Non-pigmented ciliary epithelial cell (primary cell): ENCODE measurements around the gene ST3GAL5.
A peak's percentile ranks its signal among the peaks of the same experiment; 100 is the strongest.
"Not testable (repeated sequence)": the region's sequence is repeated elsewhere in the genome, so short reads cannot be mapped to it uniquely, and the experiment has no call there.

ENCODE experiments used
- DNase-seq: peaks from one replicate; pipeline ENCODE4 v3.0.0-alpha.2; 2010; ENCODE audit warnings: low read depth

The ST3GAL5 gene

DNA sequence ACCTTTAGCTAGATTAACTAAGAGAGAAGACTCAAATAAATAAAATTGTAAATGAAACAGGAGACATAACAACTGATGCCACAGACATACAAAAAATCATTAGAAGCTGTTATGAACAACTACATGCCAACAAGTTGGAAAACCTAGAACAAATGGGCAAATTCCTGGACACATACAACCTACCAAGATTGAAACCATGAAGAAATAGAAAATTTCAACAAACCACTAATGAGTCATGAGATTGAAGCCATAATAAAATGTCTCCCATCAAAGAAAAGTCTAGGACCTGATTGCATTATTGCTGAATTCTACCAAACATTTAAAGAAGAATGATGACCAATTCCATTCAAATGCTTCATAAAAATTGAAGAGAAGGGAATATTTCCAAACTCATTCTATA lies 54.3 kb downstream of the ST3GAL5 start:
- no peak for DNase-seq

DNA sequence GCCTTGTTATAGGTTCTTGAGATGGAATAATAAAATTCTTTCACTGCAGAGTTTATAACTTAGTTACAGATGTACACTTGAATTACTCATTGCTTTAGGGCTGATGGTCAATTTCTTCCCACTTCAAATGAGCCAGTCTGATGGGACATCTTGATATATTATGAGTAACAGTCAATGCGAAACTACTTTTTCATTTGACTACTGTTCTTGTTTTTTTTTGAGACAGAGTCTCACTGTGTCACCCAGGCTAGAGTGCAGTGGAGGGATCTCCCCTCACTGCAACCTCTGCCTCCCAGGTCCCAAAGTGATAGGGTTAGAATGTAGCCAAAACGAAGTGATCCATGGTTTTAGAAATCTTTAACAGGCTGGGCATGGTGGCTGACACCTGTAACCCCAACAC lies 57.1 kb downstream of the ST3GAL5 start:
- no peak for DNase-seq

DNA sequence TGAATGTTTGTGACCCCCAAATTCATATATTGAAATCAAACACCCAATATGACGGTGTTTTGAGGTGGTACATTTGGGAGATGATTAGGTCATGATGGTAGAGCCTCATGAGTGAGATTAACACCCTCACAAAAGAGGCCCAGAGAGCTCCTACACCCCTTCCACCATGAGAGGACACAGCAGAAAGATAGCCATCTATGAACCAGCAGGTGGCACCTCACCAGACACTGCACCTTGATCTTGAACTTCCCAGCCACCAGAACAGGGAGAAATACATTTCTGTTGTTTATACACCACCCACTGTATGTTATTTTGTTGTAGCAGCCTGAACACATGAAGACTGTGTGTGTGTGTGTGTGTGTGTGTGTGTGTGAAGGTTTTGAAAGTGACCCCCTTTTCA lies 58.1 kb downstream of the ST3GAL5 start:
- DNase-seq = no peak

DNA sequence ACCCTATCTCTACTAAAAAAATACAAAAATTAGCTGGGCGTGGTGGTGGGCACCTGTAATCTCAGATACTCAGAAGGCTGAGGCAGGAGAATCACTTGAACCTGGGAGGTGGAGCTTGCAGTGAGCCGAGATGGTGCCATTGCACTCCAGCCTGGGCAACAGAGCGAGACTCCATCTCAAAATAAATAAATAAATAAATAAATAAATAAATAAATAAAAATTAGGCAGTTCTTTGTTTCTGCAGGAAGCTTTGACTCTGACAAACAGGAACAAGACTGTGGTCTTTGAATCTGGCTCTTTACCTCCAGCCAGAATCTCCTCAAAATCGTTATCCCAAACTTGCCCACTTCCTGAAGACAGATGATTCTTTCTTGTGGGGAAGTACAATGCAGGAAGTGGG lies 59.4 kb downstream of the ST3GAL5 start:
- DNase-seq = not testable (repeated sequence)

DNA sequence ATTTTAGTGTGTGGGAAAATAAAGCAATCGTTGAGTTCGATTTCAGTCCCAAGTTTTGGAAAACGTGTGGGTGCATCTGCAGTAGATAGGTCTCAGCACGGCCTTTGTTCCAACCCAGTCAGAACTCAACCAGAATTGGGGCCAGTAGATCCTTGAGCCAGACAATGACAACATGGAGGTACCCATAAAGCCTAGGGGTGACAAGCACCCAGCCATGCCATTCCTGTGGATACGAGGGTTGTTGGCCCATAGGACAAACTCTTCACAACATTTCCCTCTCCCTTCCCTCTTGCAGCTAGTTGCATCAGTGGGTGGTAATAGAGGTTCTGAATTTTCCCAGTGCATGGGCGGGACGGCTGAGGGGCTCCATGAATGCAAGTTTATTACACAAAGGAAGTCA lies 60.1 kb downstream of the ST3GAL5 start:
- no peak for DNase-seq

DNA sequence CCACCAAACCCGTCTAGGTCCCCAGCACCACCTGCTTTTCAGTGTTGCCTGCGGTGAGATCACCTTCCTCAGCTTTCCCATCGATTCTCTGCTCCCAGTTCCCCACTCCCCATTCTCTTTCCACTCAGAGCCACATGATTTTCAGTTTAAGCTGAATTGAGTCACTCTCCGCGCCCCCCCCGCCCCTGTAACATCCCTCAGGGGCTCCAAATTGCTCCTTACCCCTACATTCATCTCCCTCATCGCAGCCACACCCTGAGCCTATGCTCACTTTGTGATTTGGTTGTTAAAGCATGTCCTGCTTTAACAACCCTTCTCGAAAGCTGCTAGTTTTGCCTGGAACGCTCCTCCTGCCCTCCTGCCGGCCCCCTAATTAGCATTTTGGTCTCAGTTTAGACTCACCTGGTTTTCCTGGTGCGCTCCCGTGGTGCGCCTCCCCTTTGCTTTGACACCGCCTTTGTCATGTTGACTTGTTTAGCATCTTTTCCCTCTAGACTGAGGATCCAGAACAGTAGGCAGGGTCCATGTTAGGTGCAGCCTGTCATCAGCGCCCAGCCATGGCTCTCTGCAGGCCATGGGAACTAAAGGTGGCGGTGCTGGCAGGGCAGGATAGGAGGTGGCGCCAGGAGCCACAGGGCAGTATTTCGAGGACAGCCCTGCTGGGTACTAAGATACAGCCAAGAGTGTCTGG lies 60.8 kb downstream of the ST3GAL5 start:
- DNase-seq = no peak

DNA sequence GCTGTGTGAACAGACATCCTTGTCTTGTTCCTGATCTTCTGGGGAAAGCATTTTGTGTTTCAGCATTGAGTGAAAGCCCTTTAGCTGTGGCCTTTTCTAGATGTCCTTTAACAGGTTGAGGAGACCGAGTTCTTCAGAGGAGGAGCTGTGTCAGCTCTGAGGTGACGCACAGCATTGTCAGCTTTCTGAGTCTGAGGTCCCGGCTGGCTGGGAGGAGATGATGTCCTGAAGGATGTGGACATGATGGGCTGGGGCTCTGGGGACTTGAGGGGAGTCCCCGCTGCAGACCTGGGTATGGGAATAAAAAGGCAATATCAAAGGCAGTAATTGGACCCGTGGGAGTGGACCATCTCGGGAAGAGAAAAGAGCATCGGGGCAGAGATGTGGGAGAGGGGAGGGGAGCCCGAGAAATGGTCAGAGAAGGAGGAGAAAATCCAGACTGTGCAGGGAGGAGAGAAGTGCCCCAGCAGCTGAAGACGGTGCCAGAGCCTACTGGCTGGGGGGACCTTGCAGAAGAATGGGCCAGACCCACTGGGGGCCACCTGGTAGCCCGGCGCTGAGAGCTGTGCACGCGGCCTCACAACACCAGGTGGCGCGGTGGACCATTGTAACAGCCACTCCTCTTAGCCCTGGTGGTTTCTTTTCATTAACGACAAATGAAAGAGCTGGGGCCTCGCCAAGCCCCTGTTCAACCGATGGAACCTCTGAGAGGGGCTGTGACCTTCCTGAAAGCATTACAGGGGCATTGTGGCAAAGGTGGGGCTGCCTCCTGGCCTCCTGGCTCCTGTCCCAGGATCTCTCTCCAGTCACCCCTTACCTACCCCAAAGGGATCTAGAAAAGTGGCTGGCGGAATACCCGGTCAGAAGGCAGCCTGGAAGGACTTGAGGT lies 61.6 kb downstream of the ST3GAL5 start:
- DNase-seq = no peak

DNA sequence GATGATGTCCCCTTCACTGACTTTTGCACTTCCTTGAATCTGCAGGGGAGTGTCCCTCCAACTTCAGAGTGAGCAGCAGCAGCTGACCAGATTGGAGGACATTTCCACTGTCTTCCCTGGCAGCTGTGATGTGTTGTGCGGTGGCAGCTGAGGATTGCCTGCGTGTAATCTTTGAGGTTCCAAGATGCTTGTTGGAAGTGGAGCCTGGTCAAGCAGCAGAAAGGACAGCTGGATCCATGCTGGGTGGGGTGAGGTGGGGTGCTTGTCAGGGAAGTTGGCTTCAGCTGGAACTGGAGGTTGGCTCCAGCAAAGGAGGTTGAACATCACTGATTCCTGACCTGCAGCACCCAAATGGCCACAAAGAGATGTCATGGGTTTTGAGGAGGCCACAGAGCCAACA lies 64.8 kb downstream of the ST3GAL5 start:
- no peak for DNase-seq

DNA sequence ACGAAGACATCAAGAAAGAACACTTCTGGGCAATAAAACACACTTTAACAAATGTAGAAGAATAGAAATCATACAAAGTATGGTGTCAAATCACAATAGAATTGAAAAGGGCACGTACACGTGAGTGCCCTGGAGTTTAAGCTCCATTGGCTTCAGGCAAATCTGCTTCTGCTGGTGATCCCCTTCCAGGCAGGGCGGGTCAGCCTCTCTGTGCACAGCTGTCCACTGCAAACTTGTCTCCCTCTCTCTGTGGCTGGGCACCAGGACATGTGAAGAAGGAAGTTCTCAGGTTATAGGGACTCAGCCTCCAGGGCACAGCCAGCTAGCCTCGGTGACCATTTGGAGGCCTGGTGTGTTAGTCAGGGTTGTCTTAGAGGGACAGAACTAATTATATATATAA lies 66.0 kb downstream of the ST3GAL5 start:
- DNase-seq = no peak

DNA sequence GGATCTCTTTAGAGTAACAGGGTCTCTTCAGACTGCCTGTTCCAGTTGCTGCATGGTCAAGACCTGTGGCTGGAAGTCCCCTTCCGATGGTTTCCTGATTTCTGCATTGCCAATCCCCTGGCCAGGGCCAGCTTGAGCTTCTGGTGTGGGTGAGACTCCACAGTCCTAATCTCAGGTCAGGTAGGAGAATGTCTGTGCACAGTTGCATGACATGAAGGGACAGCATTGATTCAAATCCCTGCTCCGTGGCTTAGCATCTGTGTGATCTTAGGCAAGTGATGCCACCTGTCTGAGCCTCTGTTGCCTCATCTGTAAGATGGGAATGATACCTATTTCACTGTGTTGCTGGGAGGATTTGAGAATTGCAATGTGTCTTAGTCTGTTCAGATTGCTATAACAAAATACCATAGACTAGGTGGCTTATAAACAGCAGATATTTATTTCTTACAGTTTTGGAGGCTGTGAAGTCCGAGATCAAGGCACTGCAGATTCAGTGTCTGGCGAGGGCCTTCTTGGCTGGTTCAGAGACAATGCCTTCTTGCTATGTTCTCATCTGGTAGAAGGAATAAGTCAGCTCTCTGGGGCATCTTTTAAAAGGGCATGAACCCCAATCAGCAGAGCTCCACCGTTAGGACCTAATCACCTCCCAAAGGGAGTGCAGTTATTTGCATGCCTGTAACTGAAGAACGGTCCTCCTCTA lies 68.8 kb downstream of the ST3GAL5 start:
- DNase-seq = no peak

DNA sequence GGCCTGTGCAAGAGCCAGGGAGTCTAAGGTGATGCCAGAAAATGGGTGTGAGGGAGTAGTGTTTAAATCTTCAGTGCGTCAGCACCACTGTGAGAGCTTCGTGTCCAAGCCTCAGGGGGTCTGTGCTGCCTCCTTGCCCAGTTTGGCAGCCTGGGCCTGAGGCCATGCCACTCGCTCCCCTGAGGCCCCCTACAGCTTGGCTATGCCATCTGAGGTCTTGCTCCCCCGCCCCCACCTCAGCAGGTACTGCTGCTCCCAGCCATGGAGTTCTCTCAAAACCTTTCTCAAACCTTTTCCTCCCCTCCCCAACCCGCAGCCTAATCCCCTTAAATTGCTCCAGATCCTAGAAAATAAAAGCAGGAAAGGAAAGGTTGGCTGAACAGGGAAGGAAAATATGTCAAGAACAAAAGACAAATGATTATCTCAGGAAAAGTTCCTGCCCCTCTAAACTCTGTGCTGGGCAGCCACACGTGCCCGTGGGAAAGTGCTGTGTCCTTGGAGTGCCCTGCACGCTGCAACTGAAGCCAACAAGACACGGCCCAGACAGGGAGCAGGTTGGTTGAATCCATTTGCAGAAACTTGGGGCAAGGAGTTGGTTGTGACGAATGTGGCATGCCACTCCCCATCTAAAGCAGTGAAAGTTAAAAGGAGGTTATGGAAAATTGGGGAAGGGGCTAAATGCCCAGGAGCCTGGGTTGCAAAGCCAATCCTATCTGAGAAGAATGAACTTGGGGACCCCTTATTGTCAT lies 73.8 kb downstream of the ST3GAL5 start:
- no peak for DNase-seq

DNA sequence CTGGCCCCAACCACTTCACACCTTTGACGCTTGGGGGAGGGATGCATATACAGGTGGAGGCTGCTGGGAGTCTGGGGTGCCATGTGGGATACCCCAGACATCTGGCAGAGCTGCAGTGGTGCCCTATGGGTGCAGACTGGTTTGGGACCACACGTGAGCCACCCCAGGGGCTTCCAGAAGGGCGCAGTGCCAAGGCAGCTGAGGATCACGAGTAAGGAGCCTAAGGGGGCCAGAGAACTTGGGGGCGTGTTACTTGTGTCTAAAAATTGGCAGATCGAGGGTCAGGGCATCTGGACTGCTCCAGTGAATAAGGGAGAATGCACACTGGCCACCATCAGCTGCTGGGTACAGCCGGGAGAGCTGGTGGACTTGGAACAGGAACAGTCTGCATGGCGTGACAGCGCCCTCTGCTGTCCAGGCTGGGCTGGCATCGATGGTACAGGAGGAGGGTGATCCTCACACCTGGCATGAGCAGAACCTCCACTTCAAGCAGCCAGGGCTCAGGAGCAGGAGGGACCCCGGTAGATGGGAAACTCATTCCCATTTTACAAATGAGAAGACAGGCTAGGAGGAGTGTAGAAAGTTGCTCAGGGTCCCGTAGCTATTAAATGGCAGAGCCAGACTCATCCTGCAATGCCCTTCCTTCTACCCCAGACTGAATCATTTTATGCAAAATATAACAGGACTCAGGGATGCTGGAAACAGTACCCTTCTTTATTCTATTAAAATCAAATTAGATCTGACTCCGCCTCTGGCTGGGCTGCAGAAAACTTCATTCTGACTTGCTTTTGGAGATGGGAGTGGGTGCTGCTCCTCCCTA lies 74.6 kb downstream of the ST3GAL5 start:
- DNase-seq = peak; percentile 44

DNA sequence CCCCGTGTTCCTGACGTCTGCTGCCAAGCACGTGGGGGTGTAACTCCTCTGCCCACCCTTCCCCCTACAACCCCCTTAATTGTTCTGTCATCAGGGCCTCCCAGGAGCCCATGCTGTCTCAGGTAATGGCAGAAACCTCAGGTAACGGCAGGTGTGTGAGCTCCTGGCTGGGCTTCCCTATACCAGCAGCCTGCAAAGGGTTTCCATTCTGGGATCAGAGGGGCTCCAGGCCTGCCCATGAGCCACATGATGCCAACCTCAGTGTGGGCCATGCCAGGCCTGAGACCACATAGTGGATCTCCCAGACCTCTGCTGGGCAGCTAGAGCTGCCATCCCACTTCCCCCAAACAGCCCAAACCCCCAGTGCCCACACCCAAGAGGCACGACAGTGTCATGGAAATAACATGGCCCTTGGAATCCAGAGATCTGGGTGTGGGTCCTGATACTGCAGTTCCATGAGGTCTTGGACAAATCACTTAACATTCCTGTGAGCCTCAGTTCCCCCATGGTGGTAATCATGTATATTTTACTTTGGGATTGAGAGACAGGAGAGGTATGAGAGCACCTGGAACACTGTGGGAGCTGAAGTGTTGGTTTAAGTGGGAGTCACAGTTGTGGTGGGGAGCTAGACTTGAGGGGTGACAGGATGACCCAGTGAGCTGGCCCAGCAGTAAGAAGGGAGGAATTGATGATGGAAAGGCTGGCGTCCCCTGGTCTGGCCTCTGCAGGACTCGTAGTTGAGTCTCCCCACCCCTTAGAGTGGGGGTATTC lies 75.4 kb downstream of the ST3GAL5 start:
- DNase-seq = no peak

DNA sequence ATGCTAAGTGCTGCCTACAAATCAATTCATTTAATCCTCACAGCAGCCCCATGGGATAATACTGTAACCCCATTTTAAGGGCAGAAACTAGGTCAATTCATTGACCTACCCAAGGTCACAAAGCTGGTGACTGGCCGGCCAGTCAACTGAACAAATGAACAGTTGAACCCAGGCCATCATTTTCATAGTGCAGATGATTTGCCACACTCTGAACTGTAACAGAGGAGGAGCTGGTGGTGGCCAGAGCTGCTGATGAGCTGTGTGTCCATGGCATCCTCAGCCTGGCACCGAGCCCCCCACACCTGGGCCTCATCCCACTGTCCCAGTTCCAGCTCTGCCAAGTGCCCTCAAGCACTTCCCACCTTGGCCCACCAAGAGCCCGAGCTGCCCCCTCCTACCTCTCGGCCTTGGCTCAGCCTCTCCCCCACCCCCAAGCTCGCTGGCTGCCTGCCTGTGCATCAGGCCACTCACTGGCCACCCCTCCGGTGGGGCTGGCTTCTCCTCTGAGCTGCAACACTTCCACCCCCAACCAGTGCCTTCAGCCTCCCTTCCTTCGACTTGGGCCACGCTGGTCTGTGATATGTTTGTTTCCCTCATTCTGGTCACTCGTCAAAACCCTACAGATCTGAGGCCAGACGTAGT lies 76.6 kb downstream of the ST3GAL5 start:
- DNase-seq = no peak

DNA sequence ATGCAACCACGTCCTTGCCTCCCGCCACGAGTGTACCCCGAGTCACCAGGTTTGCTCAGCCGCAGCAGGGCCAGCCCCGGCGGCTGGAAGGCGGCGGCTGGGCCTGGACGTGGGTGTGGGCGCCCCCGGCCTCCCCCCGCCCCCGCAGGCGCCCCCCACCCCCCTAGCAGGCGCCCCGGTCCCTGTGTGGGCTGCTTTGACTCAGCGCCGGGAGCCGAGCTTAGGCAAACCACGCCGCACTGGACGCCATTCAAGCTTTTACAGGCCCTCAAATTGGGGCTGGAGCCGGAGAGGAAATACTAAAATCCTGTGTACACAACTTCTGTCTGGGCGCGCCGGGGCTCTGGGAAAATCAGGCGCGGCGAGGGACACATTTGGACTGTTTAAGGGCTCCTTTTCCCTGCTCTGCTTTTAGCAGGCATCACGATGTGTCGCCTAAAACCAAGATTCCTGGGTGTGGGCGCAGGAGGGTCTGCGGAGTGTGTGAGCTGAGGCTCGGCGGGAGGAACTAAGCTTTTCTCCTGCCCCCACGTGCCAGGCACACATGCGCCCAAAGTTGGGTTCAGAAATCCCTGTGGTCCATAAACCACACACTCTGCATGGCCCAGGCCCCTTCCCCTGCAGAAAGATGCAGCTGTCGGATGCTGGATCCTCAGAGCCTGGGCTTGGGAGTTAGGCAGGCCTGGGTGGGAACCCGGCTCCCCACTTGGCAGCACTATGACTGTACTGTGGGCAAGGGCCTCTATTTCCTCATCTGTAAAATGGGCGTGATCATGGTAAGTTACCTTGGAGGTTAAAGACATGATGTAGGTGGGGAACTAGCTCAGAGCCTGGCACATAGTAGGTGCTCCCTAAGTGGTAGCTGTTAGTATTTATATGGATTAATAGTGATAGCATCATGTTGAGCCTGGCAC lies 77.4 kb downstream of the ST3GAL5 start:
- DNase-seq = no peak

DNA sequence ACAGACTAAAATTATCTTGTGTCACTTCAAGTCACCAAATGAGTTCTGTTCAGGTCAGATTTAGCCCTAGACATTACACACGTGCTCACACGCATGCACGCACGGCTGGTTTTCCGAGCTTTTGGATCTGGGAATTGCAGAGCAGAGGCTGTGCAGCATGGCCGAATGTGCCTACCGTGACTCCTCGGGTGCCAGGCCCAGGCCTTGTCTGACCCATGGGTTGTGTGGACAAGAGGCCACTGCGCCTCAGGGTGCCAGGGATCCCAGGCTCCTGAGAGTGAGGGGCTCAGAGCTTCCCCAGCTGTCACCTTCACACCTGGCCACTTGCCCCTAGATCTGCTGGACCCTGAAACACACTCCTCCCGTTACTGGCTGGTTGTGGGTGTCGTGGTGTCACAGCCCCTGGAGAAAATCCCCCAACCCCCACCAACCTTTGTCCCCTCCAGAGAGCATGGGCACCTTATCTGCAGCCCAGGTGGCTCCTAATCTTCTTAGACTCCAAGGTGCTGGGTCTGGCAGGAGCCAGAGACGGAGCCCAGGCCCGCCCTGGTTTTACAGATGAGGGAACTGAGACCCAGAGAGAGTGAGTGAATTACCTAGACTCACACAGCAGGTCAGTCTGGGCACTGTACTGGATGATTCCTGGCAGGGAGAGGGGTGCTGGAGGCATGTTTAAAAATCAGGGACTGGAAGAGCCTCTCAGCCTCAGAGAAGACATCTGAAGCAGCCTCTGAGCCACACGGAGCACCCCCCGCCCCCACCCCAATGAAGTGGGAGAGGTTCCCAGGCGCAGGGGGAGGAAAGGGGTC lies 78.2 kb downstream of the ST3GAL5 start:
- DNase-seq = no peak

DNA sequence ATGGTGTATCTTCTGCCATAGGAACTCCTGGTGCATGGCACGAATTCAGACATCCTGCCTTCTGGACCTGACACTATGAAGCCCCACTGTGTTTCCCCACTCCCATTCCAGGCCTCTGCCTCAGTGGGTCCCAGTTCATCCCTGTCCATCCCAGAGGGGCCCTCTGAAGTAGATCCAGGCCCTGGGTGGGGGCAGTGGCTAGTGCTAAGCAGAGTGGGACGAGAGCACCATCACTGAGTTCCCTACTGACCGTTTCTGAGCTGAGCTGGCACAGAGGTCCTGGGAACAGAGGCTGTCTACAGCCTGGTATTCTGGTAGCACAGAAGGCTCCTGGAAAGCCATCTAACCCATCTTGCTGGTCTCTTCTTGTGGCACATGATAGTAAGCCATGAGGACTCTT lies 81.0 kb downstream of the ST3GAL5 start:
- no peak for DNase-seq
